Vagina (tissue), 2 donors: ENCODE results near the gene ADH7. TPM values are rescaled to one million over a fixed set of nuclear protein-coding genes. Genes with fewer than 3 reads are reported as not detected.
"Not testable (repeated sequence)": the region's sequence is repeated elsewhere in the genome, so short reads cannot be mapped to it uniquely, and the experiment has no call there.

Source experiments
- DNase-seq, 2 donors: peaks; one replicate each; pipeline ENCODE4 v3.0.0-alpha.2; 2017; ENCODE audit errors: extremely low spot score in 2 of 2
- H3K27ac ChIP-seq: fragments of 200-600 bp; sonication (generic); one replicate; pipeline ENCODE4 v1.5.1; 2019
- H3K27me3 ChIP-seq: fragments of 200-600 bp; sonication (generic); one replicate; pipeline ENCODE4 v1.5.1; 2019
- H3K36me3 ChIP-seq, 2 donors: fragments of 200-600 bp; sonication (generic); one replicate each; pipeline ENCODE4 v1.5.1; 2017 to 2019
- H3K4me1 ChIP-seq: fragments of 200-600 bp; sonication (generic); one replicate; pipeline ENCODE4 v1.5.1; 2019
- H3K4me3 ChIP-seq, 2 donors: fragments of 200-600 bp; sonication (generic); 1 replicate in 1 of 2; 2 replicates in 1 of 2; pipeline ENCODE4 v1.5.1; 2016 to 2019
- H3K9me3 ChIP-seq: fragments of 200-600 bp; sonication (generic); one replicate; pipeline ENCODE4 v1.5.1; 2019
- POLR2A ChIP-seq, 2 donors: fragments of 450-650 bp; IDR thresholded peaks; one replicate each; pipeline ENCODE4 v1.6.1; 2017; ENCODE audit warnings: antibody characterized with exemption in 2 of 2, mild to moderate bottlenecking in 2 of 2, moderate library complexity in 2 of 2
- POLR2AphosphoS5 ChIP-seq, 2 donors: sonication (generic); formaldehyde crosslinking; IDR thresholded peaks; one replicate each; pipeline ENCODE4 v1.9.0; 2017; ENCODE audit warnings: antibody characterized with exemption in 2 of 2, mild to moderate bottlenecking in 2 of 2, low read depth in 1 of 2; ENCODE audit not compliant: insufficient read depth in 1 of 2
- intact Hi-C: fragments of 100-400 bp; cut with DNase I; formaldehyde crosslinking; loops from one replicate; pipeline ENCODE4 v1.15.1; 2023
- total RNA-seq: library from RNA; depleted of rRNA; stranded (reverse); fragments of >200 nt; gene quantifications from one replicate; pipeline ENCODE4 v1.2.3, GENCODE V29; 2016
- TF ChIP-seq, protein P1 (sequence below), 3 experiments: fragments of 450-650 bp in 2 of 3; fragments of 200-600 bp in 1 of 3; sonication (generic) in 1 of 3; IDR thresholded peaks; one replicate each; pipeline ENCODE4 v1.5.1; 2017 to 2019; ENCODE audit warnings: antibody characterized with exemption in 3 of 3, mild to moderate bottlenecking in 2 of 3, moderate library complexity in 2 of 3

Gene ADH7
- total RNA-seq, 1 donor from 2014 or later, result 11.8 TPM

DNA sequence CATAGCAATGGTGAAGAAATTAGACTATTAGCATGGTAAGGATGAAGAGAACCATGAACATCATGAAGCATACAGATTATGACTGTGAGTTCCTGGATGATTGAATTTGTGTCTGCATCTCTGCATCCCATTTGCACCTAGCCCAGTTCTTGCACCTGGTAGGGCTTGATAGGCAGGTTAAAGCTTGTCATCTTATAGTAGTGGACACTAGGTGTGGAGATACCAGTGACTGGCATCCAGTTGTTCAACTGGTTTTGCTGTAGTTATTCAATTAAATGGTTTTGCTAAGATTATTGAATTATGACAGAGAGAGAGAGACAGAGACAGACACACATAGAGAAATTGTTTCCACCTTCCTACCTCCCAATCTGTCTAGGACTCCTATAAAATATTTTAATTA, 5.0 kb downstream of the ADH7 start:
- no peak overlapping the region for H3K4me3 ChIP-seq
- H3K4me1 ChIP-seq, result no peaks in the 10 kb centered on the region
- no peaks in the 10 kb centered on the region for H3K36me3 ChIP-seq
- no peak for TF ChIP-seq POLR2A (IDR thresholded peaks at IDR 0.05)
- TF ChIP-seq, protein P1, sequence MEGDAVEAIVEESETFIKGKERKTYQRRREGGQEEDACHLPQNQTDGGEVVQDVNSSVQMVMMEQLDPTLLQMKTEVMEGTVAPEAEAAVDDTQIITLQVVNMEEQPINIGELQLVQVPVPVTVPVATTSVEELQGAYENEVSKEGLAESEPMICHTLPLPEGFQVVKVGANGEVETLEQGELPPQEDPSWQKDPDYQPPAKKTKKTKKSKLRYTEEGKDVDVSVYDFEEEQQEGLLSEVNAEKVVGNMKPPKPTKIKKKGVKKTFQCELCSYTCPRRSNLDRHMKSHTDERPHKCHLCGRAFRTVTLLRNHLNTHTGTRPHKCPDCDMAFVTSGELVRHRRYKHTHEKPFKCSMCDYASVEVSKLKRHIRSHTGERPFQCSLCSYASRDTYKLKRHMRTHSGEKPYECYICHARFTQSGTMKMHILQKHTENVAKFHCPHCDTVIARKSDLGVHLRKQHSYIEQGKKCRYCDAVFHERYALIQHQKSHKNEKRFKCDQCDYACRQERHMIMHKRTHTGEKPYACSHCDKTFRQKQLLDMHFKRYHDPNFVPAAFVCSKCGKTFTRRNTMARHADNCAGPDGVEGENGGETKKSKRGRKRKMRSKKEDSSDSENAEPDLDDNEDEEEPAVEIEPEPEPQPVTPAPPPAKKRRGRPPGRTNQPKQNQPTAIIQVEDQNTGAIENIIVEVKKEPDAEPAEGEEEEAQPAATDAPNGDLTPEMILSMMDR (IDR thresholded peaks at IDR 0.05), result no peak
- TF ChIP-seq POLR2AphosphoS5 (IDR thresholded peaks at IDR 0.05; ENCODE audit: insufficient read depth in 1 of 2, low read depth in 1 of 2), result no peak
- H3K27me3 ChIP-seq, result no peaks in the 10 kb centered on the region
- H3K9me3 ChIP-seq, result no peaks in the 10 kb centered on the region
- H3K27ac ChIP-seq, result no peak overlapping the region
- intact Hi-C loops, result no loop called here
- DNase-seq, result no peak

DNA sequence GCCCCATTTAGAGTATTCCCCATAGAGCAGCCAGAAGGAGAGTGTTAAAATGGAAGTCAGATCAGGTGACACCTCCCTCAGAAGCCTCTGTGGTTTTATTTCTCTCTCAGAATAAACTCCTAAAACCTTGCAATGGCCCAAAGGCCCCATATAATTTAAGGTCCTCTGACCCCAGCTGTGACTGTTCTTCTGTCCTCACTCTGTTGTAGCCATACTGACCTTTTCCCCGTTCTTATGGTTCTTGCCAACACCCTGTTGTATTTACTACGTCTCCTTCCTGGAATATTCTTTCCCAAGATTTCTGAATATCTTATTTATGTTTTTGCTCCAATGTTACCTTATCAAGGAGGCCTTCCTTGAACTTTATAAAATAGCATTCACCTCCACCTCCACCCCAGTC, 18.0 kb downstream of the ADH7 start:
- no peaks in the 10 kb centered on the region for H3K9me3 ChIP-seq
- no peaks in the 10 kb centered on the region for H3K36me3 ChIP-seq
- peaks cover 15% of the 10 kb centered on the region for H3K4me1 ChIP-seq
- no peak overlapping the region for H3K27ac ChIP-seq
- no peak overlapping the region for H3K4me3 ChIP-seq
- TF ChIP-seq POLR2A (IDR thresholded peaks at IDR 0.05) (no peak), POLR2AphosphoS5 (IDR thresholded peaks at IDR 0.05; ENCODE audit: insufficient read depth in 1 of 2, low read depth in 1 of 2) (no peak)
- intact Hi-C loops, result no loop called here
- DNase-seq, result no peak
- no peaks in the 10 kb centered on the region for H3K27me3 ChIP-seq

DNA sequence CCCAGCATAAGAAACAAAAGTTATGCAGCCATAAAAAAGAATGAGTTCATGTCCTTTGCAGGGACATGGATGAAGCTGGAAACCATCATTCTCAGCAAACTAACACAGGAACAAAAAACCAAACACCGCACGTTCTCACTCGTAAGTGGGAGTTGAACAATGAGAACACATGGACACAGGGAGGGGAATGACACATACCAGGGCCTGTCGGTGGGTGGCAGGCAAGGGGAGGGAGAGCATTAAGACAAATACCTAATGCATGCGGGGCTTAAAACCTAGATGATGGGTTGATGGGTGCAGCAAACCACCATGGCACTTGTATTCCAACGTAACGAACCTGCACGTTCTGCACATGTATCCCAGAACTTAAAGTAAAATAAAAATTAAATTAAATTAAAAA, 19.4 kb downstream of the ADH7 start:
- intact Hi-C loops, result not testable (repeated sequence)

DNA sequence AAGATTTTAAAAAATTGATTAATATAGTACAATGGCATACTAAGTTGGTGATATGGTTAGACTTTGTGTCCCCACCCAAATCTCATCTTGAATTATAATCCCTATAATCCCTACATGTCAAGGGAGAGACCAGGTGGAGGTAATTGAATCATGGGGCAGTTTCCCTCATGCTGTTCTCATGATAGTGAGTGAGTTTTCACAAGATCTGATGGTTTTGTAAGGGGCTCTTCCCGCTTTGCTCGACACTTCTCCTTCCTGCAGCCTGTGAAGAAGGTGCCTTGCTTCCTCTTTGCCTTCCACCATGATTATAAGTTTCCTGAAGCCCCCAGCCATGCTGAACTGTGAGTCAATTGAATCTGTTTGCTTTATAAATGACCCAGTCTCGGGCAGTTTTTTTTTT, 20.2 kb downstream of the ADH7 start:
- H3K27ac ChIP-seq, intact Hi-C loops: not testable (repeated sequence)

More for the DNA sequence above, 19.4 kb downstream of the ADH7 start:
- peaks cover 15% of the 10 kb centered on the region for H3K4me1 ChIP-seq
- not testable (repeated sequence) for H3K27ac ChIP-seq, H3K4me3 ChIP-seq, H3K36me3 ChIP-seq, H3K27me3 ChIP-seq, H3K9me3 ChIP-seq, DNase-seq

DNA sequence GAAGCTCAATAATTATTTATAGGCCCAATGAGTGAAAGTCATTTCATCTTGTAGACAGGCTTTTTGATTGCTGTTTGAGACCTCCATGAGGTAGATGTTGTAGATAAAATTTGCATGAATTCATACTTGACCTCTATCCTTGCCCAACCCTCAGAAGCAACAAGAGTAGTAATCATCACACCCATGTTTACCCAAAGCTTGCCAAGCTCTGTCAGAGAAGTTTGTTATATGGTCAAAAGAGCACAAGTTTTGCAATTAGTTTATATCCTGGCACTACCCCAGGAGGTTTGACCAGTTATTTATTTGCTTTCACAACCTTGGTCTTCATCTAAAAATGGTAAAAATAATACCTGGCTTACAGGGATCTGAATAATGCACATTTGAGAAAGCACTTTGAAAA, 20.7 kb downstream of the ADH7 start:
- no peak overlapping the region for H3K27ac ChIP-seq
- TF ChIP-seq, protein P1 (IDR thresholded peaks at IDR 0.05), result no peak
- no peak for TF ChIP-seq POLR2AphosphoS5 (IDR thresholded peaks at IDR 0.05; ENCODE audit: insufficient read depth in 1 of 2, low read depth in 1 of 2)
- no peak for TF ChIP-seq POLR2A (IDR thresholded peaks at IDR 0.05)
- intact Hi-C loops, result no loop called here
- peaks cover 15% of the 10 kb centered on the region for H3K4me1 ChIP-seq
- H3K4me3 ChIP-seq, result no peak overlapping the region
- no peak for DNase-seq
- H3K9me3 ChIP-seq, result no peaks in the 10 kb centered on the region
- H3K27me3 ChIP-seq, result no peaks in the 10 kb centered on the region
- no peaks in the 10 kb centered on the region for H3K36me3 ChIP-seq

More for the DNA sequence above, 20.2 kb downstream of the ADH7 start:
- not testable (repeated sequence) for H3K9me3 ChIP-seq, DNase-seq, H3K36me3 ChIP-seq, H3K27me3 ChIP-seq, H3K4me3 ChIP-seq
- H3K4me1 ChIP-seq, result peaks cover 15% of the 10 kb centered on the region

DNA sequence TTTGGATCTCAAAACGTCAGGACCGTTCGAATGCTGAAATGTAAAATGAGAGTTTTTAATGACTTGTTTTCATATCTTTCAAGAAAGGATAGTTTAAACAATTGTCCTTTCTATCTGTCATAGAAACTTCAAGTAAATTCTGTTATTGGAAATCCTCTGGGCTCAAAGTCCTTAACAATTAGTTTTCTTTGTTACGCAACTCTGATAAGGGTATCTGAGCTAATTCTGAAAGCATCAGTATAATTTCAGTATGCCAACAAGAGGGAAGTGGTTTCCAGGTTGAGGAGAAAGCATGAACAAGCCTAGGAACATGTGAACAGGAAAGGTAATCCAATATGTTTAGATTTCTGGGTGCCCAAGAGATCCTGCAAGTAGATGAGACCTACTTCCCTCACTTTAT, 22.0 kb downstream of the ADH7 start:
- Histone ChIP-seq H3K9me3 (no peaks in the 10 kb centered on the region), H3K4me3 (no peak overlapping the region), H3K36me3 (no peaks in the 10 kb centered on the region), H3K4me1 (peaks cover 15% of the 10 kb centered on the region), H3K27ac (no peak overlapping the region), H3K27me3 (no peaks in the 10 kb centered on the region)
- TF ChIP-seq POLR2A (IDR thresholded peaks at IDR 0.05) (no peak), POLR2AphosphoS5 (IDR thresholded peaks at IDR 0.05; ENCODE audit: insufficient read depth in 1 of 2, low read depth in 1 of 2) (no peak)
- TF ChIP-seq, protein P1 (IDR thresholded peaks at IDR 0.05), result no peak
- DNase-seq, result no peak
- intact Hi-C loops, result no loop called here

DNA sequence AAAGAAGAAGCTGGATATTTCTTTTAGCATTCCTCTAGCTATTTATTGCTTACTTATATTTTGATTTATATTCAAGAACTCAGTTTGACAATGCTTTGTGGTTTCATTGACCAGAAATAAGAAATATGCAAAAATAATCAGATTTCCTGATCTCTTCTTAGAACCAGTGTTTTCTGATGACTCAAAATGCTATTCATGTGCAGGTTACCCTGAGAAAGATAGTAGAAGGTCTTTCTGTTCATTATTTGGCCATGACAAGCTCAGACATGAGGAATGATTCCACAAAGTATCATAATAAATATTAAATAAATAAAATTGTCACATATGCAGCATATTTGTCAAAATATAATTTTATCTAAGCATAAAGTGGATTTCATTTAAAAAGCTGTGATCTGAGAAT, 24.1 kb downstream of the ADH7 start:
- Histone ChIP-seq H3K27me3 (no peaks in the 10 kb centered on the region), H3K36me3 (no peaks in the 10 kb centered on the region), H3K27ac (no peak overlapping the region), H3K9me3 (no peaks in the 10 kb centered on the region), H3K4me1 (peaks cover 15% of the 10 kb centered on the region), H3K4me3 (no peak overlapping the region)
- DNase-seq, result no peak
- no peak for TF ChIP-seq POLR2A (IDR thresholded peaks at IDR 0.05)
- TF ChIP-seq, protein P1 (IDR thresholded peaks at IDR 0.05), result no peak
- no peak for TF ChIP-seq POLR2AphosphoS5 (IDR thresholded peaks at IDR 0.05; ENCODE audit: insufficient read depth in 1 of 2, low read depth in 1 of 2)
- intact Hi-C loops, result no loop called here
